HFF-Myc (cell line): ENCODE measurements around the gene HELZ.

Experiments
- DNase-seq: peaks from one replicate; pipeline ENCODE4 v3.0.0-alpha.2; 2011; ENCODE audit warnings: low read depth; ENCODE audit errors: extremely low read depth
- H3K4me3 ChIP-seq: replicated peaks from 2 replicates; pipeline ENCODE4 v1.5.1; 2011; ENCODE audit warnings: low read depth, mild to moderate bottlenecking, control low read depth, low read length
- TF ChIP-seq, protein P1 (sequence below): IDR thresholded peaks from 2 replicates; pipeline ENCODE4 v1.5.1; 2012; ENCODE audit warnings: mild to moderate bottlenecking, low read depth, low read length, control low read depth; ENCODE audit errors: missing control alignments

The HELZ gene

GRCh38 chr17:67177732-67178131 is 67.3 kb downstream of the HELZ start:
- no peak for DNase-seq
- no peak overlapping the region for H3K4me3 ChIP-seq
- TF ChIP-seq, protein P1, sequence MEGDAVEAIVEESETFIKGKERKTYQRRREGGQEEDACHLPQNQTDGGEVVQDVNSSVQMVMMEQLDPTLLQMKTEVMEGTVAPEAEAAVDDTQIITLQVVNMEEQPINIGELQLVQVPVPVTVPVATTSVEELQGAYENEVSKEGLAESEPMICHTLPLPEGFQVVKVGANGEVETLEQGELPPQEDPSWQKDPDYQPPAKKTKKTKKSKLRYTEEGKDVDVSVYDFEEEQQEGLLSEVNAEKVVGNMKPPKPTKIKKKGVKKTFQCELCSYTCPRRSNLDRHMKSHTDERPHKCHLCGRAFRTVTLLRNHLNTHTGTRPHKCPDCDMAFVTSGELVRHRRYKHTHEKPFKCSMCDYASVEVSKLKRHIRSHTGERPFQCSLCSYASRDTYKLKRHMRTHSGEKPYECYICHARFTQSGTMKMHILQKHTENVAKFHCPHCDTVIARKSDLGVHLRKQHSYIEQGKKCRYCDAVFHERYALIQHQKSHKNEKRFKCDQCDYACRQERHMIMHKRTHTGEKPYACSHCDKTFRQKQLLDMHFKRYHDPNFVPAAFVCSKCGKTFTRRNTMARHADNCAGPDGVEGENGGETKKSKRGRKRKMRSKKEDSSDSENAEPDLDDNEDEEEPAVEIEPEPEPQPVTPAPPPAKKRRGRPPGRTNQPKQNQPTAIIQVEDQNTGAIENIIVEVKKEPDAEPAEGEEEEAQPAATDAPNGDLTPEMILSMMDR: no peak

DNA sequence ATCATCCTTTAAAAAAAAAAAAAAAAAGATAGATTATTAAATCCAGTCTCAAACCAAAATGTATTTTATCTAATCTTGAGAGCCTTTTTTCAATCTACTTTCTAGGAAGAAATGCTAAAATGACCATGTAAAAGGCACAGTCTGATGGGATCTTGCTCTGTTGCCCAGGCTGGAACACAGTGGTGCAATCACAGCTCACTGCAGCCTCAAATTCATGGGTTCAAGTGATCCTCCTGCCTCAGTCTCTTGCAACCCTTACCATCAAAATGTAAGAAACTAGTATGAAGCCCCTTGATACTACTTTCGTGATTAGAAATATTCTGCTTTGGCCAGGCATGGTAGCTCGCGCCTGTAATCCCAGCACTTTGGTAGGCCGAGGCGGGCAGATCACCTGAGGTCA is 70.8 kb downstream of the HELZ start:
- TF ChIP-seq, protein P1: no peak
- DNase-seq: no peak

DNA sequence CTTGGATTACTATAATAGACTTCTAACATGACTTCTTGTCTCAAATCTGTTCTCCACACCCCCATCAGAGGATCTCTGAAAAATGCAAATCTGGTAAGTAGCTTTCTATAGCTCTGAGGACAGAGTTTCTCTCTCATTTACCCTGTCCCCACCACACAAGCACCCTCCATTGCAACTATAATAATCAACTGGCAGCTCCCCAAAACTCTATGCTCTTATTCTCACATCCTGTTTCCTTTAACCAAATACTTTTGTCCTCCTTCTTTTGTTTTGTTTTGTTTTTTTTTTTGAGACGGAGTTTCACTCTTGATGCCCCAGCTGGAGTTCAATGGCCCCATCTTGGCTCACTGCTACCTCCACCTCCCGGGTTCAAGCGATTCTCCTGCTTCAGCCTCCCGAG is 73.4 kb downstream of the HELZ start:
- DNase-seq: no peak
- TF ChIP-seq, protein P1: no peak
- H3K4me3 ChIP-seq: no peak overlapping the region

More for the DNA sequence above, 70.8 kb downstream of the HELZ start:
- H3K4me3 ChIP-seq: no peak overlapping the region

- no peak overlapping the region for H3K4me3 ChIP-seq
- no peak for DNase-seq
- TF ChIP-seq, protein P1: no peak
Measured at GRCh38 chr17:67168496-67168895, 76.5 kb downstream of the HELZ start.

DNA sequence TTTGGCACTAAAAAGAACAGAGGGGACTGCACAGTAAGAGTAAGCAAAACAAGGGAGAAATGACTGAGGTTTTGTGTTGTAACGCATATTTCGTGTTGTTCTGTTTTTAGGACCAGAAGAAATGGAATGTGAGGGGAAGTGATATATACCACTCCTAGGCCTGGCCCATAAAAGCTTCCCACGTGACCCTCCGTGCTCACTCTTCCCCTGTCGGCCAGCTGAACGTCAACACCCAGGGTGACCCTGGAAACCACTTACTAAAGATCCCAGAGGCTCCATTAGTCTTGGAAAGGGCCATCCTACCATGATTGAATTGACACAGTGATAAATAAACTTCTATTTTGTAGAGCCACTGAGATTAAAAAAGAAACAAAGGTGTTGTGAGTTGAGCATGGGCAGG is 79.8 kb downstream of the HELZ start:
- no peak for DNase-seq

GRCh38 chr17:67164302-67164701 is 80.7 kb downstream of the HELZ start:
- TF ChIP-seq, protein P1: no peak
- H3K4me3 ChIP-seq: no peak overlapping the region
- no peak for DNase-seq

More for the DNA sequence above, 79.8 kb downstream of the HELZ start:
- no peak overlapping the region for H3K4me3 ChIP-seq
- TF ChIP-seq, protein P1: no peak

GRCh38 chr17:67162771-67163170 is 82.2 kb downstream of the HELZ start:
- DNase-seq: no peak
- TF ChIP-seq, protein P1: no peak
- H3K4me3 ChIP-seq: no peak overlapping the region
